Stimulated activated CD4-positive, alpha-beta T cell treated with anti-CD3 and anti-CD28 coated beads, Interleukin-1b, Interleukin-23, amount 100 ng/mL, for 48 hours (primary cell): ENCODE data around the gene PXDC1.
"Not testable (repeated sequence)": the region's sequence is repeated elsewhere in the genome, so short reads cannot be mapped to it uniquely, and the experiment has no call there.

Experiments used
- DNase-seq: peaks from one replicate; pipeline ENCODE4 v3.0.0-alpha.2; 2020

PXDC1 gene

DNA sequence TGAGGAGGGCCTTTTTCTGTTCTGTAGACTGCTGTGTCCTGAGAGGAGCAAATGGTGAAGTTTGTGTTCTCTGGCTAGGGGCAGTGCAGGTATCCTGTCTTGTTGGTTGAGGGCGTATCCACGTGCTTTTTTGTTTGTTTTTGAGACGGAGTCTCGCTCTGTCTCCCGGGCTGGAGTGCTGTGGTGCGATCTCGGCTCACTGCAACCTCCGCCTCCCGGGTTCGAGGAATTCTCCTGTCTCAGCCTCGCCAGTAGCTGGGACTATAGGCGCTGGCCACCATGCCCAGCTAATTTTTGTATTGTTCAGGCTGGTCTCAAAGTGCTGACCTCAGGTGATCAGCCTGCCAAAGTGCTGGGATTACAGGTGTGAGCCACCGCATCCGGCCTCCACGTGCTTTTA, 10.8 kb upstream of the PXDC1 start:
- no peak for DNase-seq

DNA sequence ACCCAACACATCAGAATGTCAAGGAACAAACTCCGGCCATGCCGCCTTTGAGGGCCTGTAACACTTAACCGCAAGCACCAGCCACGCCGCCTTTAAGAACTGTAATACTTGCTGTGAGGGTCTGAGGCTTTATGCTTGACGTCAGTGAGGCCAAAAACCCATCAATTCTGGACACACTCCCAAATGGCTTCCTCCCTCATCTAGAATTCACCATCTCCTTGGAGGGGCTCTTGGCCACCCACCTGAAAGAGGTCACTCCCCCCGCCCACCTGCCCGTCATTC, 10.4 kb upstream of the PXDC1 start:
- no peak for DNase-seq

DNA sequence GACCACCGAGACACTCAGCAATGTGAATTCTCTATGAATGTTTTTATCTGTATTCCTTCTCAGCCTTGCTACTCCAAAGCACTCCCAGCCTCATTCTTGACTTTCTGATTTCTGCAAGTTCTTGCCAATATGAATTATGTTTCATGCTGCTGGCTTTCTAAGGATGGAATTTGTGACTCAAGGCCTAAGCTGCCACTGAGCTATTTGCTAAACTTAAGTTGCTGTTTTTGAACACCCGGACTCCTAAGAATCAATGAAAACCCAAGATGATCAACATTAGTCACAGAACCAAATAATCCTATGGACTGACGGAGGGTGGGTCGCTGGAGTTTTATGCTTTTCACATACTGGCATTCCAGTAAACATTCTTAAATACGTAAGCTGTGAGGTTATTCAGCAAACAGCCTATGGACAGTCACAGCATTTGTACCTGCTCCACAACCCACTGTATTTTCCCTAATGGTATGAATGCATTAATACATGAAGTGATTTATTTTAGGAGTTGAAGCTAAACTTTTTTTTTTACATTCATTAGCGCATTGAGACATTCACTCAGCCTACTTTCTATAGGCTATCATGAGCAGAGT, 8.2 kb upstream of the PXDC1 start:
- no peak for DNase-seq

DNA sequence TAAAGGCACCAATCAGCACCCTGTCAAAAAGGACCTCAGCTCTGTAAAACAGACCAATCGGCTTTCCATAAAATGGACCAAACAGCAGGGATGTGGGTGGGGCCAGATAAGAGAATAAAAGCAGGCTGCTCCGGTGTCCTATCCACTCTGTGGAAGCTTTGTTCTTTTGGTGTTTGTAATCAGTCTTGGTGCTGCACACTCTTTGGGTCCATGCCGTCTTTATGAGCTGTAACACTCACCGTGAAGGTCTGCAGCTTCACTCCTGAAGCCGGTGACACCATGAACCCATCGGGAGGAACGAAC, 7.3 kb upstream of the PXDC1 start:
- no peak for DNase-seq

DNA sequence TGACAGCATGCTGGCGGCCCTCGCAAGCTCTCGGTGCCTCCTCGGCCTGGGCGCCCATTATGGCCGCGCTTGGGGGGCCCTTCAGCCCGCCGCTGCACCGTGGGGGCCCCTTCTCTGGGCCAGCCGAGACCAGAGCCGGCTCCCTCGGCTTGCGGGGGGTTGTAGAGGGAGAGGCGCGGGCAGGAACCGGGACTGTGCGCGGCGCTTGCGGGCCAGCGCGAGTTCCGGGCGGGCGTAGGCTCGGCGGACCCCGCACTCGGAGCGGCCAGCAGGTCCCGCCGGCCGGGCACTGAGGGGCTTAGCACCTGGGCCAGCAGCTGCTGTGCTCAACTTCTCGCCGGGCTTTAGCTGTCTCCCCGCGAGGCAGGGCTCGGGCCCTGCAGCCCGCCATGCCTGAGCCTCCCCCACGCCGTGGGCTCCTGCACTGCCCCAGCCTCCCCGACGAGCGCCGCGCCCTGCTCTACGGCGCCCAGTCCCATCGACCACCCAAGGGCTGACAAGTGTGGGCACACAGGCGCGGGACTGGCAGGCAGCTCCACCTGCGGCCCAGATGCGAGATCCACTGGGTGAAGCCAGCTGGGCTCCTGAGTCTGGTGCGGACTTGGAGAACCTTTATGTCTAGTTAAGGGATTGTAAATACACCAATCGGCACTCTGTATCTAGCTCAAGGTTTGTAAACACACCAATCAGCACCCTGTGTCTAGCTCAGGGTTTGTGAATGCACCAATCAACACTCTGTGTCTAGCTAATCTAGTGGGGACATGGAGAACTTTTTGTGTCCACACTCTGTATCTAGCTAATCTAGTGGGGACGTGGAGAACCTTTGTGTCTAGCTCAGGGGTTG, 6.7 kb upstream of the PXDC1 start:
- not testable (repeated sequence) for DNase-seq

DNA sequence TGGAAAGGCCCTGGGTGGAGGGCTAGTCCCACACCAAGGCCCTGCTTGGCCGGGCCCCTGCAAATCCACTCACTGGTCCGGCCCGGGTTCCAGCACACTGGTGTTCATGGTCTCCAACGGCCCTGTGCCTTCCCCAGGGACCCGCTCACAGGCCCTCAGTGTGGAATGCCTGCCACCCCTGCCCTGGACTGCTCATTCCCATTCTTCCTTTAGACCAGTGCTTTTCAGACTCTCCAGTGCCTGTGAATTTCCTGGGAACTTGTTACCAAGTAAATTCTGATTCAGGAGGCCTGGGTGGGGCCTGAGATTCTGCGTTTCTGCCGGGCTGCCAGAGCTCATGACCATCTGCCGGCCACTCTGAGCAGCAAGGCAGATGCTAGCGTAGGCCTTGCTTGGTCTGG, 5.7 kb upstream of the PXDC1 start:
- DNase-seq: no peak

DNA sequence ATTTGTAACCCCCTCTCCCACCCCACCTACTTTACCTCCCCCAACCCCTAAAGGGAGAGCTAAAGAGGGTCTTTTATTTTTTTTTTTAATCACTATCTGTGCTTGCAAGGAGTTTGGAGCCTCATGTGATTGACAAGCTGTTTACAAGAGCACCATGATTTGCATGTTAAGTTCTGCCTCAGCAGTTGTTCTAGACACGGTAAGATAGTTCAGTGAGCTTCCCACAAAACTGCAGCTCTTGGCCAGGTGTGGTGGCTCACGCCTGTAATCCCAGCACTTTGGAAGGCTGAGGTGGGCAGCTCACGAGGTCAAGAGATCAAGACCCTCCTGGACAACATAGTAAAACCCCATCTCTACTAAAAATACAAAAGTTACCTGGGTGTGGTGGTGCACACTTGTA, 5.0 kb upstream of the PXDC1 start:
- DNase-seq: no peak

DNA sequence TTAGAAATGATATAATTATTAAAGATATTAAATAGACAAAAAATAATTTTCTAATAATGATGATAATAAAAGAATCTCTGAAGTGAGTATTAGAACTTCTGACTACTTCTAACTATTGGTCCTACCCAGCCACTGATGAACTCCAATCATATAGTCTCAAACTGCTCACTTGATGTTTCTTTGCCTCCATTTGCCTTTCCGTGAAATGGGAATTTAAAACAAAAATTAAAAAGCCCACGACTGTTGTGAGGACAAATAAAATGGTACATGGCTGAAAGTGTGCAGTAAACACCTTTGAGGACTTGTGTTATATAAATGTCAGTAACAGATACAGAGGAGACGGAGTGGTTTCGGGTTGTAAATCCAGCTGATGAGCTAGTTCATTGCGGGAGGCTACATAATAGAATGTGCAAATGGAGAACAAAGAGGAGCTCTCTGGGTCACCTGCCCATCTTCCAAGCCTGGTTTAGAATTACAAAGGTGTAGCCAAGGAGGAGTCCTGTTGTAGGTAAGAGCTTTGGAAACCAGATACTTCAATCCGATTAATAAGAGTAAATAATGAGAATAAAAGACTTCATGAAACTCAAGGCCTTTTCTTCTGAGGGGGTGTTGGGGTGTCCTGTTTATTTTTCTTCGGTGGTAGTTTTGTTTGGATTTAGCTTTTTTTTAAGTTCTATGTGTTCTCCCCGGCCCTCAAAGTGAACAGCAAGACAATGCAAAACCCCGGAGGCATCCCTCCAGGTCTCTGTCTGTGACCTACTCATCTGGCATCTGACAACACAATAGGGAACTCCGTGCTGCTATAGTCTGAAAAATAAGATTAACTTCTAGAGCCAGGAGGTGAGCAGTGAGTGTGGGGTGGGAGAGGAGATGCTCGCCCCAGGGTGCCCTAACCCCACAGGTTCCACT, 4.4 kb upstream of the PXDC1 start:
- no peak for DNase-seq

DNA sequence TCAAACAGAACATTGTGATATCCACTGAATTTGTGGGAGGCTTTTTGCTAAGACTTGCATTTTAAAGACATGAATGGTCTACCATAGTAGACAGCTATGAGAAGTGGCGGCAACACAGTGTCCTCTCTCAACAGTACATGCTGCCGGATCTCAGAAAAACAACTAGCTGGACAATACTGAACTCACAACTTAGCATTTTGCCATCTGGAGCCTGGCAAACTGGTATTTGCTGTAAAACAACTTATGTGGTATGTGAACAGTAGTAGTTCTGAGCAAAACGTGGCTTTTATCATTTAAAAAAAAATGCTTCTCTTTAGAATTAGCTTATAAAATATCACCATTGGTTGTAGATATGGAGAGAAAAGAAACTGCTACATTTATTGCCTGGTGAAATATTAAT, 3.3 kb upstream of the PXDC1 start:
- DNase-seq: no peak

DNA sequence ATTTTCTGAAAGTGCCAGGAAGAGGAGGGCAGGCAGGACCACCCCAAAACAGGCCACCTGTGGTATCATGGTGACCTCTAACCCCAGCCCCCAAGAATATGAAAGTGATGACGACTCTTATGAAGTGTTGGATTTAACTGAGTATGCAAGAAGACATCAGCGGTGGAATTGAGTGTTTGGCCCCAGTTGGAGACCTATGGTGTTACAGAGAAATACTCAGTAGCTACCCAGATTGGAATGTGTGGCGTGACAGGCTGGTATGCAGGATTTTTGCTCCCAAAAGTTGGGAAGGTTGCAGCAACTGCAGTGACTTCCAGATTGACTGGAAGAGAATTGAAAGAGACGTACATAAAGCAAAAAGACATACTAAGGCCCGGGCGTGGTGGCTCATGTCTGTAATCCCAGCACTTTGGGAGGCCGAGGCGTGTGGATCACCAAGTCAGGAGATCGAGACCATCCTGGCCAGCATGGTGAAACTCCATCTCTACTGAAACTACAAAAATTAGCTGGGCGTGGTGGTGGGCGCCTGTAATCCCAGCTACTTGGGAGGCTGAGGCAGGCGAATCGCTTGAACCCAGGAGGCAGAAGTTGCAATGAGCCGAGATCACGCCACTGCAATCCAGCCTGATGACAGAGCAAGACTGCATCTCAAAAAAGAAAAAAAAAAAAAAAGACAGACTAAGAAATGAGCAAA, 2.7 kb upstream of the PXDC1 start:
- not testable (repeated sequence) for DNase-seq

DNA sequence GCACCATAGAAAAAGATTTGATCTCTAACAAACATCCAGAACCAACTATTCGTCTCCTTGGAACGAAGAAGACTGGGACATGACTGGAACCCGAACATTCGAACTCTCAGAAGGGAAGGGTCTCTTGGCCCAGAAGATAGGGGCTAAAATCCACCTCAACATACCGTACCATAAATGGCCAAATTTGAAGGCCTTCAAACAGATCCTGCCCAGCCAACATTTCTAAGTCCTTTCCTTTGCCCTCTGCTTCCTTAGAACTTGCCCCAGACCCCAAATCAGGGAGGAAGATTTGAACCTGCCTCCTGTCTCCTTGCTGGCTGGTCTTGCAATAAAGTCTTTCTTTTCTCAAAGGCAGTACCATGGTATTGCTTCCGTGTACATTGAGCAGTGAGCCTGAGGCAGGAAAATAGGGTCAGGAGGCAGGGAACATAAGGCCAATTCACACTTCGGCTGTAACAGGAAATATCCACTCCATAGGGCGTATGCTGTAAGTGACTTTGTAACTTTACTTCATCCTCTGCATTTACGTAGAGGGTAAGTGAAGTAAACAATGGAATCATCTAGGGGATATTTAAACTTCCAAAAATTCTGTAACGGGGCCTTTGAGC, 1.8 kb upstream of the PXDC1 start:
- no peak for DNase-seq

DNA sequence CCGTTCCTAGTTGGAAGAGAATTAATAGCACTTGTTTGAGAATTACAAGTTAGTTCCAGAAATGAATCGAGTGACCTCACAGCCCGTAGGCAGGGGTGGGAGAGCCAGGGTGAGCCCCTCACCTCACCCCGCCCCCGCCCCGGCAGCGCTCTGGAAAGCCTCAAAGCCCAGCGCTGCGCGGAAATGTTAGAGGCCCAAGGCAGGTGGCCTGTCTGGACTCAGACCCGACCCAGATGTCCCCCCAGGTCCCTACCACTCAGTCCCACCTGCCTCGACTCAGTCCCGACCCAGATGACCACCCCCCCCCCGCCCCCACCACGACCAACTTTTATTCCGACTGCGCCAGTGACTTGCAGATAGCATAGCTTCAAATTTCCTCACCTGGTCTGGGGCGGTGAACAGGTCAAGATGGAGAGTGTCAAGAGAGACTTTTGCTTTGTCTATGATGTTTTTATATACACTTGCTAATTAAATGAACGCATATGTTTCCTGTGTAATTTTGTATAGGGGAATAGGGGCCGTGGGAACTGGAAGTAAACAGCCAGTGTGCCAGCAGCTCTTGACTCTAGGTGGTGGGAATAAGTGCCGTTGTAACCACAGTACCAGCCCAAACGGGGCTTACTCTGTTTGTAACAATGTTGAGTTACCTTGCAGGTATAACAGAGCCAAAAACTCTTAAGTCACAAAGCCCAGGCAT, 1.2 kb upstream of the PXDC1 start:
- no peak for DNase-seq

DNA sequence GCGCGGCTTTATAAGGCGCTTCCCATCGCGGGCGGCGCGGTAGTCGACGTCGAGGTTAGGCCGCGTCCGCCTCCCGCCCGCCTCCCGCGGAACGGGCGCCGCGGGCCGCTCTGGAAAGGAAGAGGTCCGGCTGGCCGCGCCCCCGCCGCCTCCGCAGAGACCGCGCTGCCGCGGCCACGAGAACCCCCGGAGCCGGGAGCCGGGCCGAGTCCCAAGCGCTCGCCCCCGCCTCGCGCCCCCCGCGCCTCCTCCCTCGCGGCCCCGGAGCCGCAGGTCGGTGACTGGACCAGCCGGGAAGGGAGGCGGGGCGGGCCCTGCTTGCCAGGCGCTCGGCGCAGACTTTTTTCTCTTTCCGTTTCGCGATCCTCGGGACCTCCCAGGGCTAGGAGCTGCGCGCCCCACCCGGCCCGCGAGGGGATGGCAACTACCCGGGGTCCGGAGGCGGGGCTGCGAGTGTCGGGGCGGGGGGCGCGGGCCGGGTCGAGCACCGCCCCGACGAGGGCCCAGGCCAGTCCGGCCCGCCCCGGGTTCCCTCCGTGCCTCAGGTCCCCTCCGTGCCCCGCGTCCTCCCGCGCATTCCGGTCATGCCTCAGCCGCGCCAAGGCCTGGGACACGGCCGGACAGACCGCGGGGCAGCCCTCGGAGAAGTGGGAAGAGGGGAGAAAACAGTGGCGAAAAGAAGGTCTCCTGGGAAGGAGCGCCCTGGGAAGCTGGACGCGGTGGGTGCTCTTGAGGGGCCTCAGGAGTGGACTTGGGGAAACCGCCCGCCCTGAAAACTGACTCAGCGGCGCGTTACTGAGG, 417 bp upstream of the PXDC1 start:
- peak; percentile 66 for DNase-seq

DNA sequence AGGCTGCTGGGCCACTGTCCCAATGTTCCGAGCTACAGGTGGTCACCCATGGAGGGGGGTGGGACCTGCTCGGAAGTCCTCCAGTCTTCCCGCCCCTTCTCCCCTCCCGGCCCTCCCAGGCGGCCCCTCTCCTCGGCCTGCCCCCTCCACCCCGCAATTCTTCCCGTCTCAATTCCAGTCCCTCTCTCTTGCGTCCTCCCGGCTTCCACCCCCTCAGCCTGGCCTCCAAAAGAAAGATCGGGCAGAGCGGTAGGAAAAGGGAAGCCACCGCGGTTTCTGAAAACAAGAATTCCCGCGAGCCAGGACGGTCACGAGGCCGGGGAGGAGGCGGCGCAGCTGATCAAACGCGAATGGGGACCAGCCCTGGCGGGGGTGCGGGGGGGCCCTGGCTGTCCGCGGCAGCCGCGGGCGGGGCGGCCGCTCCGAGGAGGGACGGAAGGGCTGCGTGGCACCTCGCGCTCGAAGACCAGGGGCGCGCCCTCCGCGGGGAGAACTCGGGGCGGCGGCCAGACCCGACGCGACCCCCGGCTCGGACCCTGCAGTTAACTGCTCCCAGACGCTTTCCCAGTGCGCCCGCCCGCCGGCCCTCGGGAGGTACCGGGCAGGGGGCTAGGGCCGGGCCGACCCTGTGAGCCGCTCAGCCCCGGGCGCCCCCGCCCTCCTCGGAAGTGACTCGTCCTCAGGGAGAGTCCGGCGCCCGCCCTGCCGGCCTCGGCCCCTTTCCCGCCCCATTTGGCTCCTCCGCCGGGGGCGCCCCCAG, 1.0 kb downstream of the PXDC1 start:
- DNase-seq: no peak

DNA sequence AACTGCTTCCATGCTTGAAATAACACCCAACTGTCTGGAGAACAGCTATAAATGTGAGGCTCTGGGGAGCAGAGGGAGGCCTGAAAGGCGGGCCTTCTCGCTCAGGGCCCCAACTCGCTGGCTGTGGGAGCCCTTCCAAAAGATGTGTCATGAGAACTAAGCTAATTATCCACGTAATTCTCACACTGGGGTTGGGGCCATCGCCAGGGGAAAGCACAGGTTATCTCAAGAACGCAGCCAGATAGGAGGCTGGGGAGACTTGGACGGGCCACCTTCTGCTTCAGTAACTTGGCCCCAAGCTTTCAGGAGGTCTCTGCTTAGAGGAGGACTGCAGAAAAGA, 1.6 kb downstream of the PXDC1 start:
- no peak for DNase-seq

DNA sequence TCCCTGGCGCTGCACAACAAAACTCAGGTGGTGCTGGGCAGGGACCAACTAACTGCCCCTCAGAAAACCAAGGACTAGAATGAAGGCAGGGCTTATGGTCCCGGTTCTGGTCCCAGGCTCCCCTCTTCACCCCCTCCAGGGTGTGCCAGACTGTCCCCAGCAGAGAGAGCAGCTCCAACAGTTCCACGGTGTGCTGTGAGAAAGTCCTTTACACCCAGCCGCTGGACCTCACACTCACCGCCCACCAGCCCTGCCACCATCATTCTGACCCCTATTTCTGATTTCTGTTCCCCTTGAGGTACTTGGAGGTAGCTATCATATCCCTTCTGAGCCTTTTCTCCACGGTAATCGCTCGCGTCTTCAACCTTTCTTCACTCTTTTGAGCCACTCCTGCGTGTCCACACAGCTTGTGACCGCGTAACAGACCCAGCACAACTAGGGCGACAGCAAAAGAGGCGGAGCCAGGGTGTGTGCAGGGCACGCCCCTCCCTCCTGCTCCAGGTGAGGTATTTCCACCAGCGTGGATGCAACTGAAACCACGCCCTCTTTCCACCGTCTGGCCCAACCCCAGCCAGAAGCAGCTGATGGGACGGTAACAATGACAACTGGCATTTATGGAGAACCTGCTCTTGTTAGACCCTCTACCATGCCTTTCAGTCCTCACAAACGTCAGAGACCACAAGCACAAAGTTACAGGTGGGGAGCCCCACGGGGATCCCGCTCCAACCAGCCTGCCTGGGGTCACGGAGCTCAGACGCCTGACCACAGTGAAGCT, 2.3 kb downstream of the PXDC1 start:
- no peak for DNase-seq

DNA sequence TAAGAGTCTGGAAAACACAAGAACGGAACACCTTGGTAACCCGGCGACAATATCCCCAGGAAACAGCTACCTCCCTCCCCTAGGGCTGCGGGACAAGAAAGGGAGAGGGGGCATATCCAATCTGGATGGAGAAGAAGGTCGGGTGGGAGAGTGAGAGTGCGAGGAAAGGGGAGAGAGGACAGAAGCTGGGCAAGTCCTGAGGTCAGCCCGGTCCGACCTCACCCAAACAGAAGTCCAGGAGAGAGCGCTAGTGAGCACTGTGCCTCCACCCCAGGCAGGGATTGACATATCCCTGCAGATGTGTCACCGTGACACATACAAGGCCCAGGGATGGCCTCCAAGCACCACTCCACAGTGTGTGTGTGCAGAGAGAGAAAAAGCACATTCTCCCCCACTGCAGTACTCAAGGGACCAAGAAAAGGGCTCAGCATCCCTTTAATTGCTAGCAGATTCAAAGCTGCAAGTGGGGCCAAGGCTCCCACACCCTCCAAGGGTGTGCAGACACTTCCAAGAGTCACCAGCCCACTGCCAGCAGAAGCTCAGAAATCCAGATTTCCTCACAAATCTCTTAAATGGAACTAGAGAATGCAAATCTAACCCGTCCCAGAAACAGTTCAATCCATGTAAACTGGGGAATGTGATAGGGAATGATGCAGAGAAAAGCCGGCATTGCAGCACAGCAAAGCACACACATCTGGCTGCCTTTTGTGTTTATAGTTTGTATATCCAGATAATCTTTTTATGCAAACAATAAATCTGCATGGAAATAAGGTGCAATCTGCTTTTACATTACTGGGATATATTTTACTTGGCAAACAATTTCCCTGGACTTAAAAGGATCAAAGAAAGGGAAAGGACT, 3.1 kb downstream of the PXDC1 start:
- DNase-seq: peak; percentile 47

DNA sequence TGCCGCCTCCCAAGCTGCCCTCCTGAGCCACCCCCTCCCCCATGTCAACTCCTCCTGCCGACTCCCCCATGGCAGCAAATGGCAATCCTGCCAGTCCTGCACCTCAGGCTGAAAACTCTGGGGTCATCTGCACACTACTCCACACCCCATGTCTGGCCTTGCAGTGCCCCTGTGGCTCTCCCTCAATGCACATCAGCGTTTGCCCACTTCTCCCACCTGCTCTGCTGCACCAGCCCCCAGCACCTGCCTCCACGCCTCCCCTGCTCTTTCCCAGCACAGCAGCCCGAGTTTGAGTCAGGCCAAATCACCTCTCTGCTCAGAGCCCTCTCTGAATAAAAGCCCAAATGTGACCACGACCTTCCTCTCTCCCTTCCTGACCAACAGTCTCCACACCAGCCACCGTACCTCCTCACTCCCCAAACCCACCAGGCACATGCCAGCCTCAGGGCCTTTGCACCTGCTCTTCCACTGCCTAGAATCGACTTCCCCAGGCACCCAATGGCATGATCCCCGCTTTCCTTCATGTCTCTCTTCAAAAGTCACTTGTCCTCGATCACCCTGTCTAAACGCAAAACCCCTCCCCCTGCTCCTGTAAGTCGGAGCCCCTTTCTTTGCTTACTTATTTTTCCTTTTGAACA, 4.3 kb downstream of the PXDC1 start:
- DNase-seq: no peak

DNA sequence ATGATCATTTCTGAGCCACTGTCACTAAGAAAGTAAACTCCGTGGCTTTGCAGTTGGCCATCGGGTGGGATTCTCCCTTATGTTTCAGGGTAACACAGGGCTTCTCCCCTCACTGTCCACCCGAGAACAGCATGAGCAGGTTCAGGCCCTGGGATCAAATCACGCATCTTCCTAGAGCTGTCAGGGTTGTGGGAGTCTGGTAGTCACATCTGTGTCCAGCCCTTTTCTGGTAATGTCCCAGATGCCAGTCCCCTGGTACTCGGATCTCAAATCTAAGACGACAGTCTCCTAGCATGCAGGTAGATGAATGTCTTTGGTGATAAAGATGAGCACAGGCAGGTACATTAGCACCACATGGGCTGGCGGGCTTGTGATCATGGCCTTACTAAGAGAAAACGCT, 4.8 kb downstream of the PXDC1 start:
- no peak for DNase-seq
